HEK293 (cell line): ENCODE results near the gene PDE4D.

Source experiments
- EGR2 ChIP-seq: fragments of 450-650 bp; formaldehyde crosslinking; IDR thresholded peaks from 2 replicates; pipeline ENCODE4 v1.5.1; 2016; ENCODE audit warnings: low read depth, missing biosample characterization, missing genetic modification characterization
- FEZF1 ChIP-seq: fragments of 450-650 bp; formaldehyde crosslinking; IDR thresholded peaks from 2 replicates; pipeline ENCODE4 v1.5.1; 2016; ENCODE audit warnings: missing biosample characterization, missing genetic modification characterization
- KLF1 ChIP-seq: fragments of 450-650 bp; formaldehyde crosslinking; IDR thresholded peaks from 2 replicates; pipeline ENCODE4 v1.5.1; 2016; ENCODE audit warnings: missing biosample characterization, missing genetic modification characterization
- KLF16 ChIP-seq: fragments of 450-650 bp; formaldehyde crosslinking; IDR thresholded peaks from 2 replicates; pipeline ENCODE4 v1.5.1; 2017; ENCODE audit warnings: missing biosample characterization, missing genetic modification characterization
- KLF8 ChIP-seq: fragments of 450-650 bp; formaldehyde crosslinking; IDR thresholded peaks from 2 replicates; pipeline ENCODE4 v1.5.1; 2016; ENCODE audit warnings: missing biosample characterization, missing genetic modification characterization
- MEIS1 ChIP-seq: sonication (generic); formaldehyde crosslinking; IDR thresholded peaks from 2 replicates; pipeline ENCODE4 v1.8.1; 2022; ENCODE audit warnings: missing genetic modification reagents, mild to moderate bottlenecking, borderline replicate concordance
- MZF1 ChIP-seq: fragments of 450-650 bp; formaldehyde crosslinking; IDR thresholded peaks from 2 replicates; pipeline ENCODE4 v1.5.1; 2017; ENCODE audit warnings: missing biosample characterization, missing genetic modification characterization, borderline replicate concordance
- OVOL3 ChIP-seq: fragments of 450-650 bp; formaldehyde crosslinking; IDR thresholded peaks from 2 replicates; pipeline ENCODE4 v1.5.1; 2016; ENCODE audit warnings: missing biosample characterization, missing genetic modification characterization
- SCRT2 ChIP-seq: fragments of 450-650 bp; formaldehyde crosslinking; IDR thresholded peaks from 2 replicates; pipeline ENCODE4 v1.5.1; 2016; ENCODE audit warnings: missing biosample characterization, missing genetic modification characterization
- TCF7L2 ChIP-seq: IDR thresholded peaks from 2 replicates; pipeline ENCODE4 v1.6.1; 2011; ENCODE audit warnings: low read depth, mild to moderate bottlenecking, inconsistent platforms, low read length, moderate library complexity, borderline replicate concordance
- ZFHX2 ChIP-seq: fragments of 450-650 bp; formaldehyde crosslinking; conservative IDR thresholded peaks from 2 replicates; pipeline ENCODE4 v1.5.1; 2016; ENCODE audit warnings: missing biosample characterization, missing genetic modification characterization
- ZFP37 ChIP-seq: fragments of 450-650 bp; formaldehyde crosslinking; IDR thresholded peaks from 2 replicates; pipeline ENCODE4 v1.5.1; 2016; ENCODE audit warnings: missing biosample characterization, missing genetic modification characterization
- ZNF140 ChIP-seq: fragments of 450-650 bp; formaldehyde crosslinking; IDR thresholded peaks from 2 replicates; pipeline ENCODE4 v1.5.1; 2016; ENCODE audit warnings: missing biosample characterization, missing genetic modification characterization
- ZNF18 ChIP-seq: fragments of 450-650 bp; formaldehyde crosslinking; IDR thresholded peaks from 2 replicates; pipeline ENCODE4 v1.5.1; 2016; ENCODE audit warnings: missing biosample characterization, missing genetic modification characterization
- ZNF23 ChIP-seq: fragments of 450-650 bp; formaldehyde crosslinking; IDR thresholded peaks from 2 replicates; pipeline ENCODE4 v1.5.1; 2016; ENCODE audit warnings: missing biosample characterization, missing genetic modification characterization, borderline replicate concordance
- ZNF302 ChIP-seq: fragments of 450-650 bp; formaldehyde crosslinking; IDR thresholded peaks from 2 replicates; pipeline ENCODE4 v1.5.1; 2016; ENCODE audit warnings: missing biosample characterization, missing genetic modification characterization, low read depth
- ZNF341 ChIP-seq: fragments of 450-650 bp; formaldehyde crosslinking; IDR thresholded peaks from 2 replicates; pipeline ENCODE4; 2016; ENCODE audit warnings: low read depth, missing biosample characterization, missing genetic modification characterization
- ZNF433 ChIP-seq: fragments of 450-650 bp; formaldehyde crosslinking; IDR thresholded peaks from 2 replicates; pipeline ENCODE4 v1.5.1; 2016; ENCODE audit warnings: missing biosample characterization, missing genetic modification characterization, low read depth
- ZNF48 ChIP-seq: fragments of 450-650 bp; formaldehyde crosslinking; IDR thresholded peaks from 2 replicates; pipeline ENCODE4 v1.5.1; 2016; ENCODE audit warnings: missing biosample characterization, missing genetic modification characterization
- ZNF521 ChIP-seq: fragments of 450-650 bp; formaldehyde crosslinking; IDR thresholded peaks from 2 replicates; pipeline ENCODE4 v1.5.1; 2017; ENCODE audit warnings: missing biosample characterization, mild to moderate bottlenecking, missing genetic modification characterization
- ZNF560 ChIP-seq: fragments of 450-650 bp; formaldehyde crosslinking; IDR thresholded peaks from 2 replicates; pipeline ENCODE4 v1.5.1; 2017; ENCODE audit warnings: missing biosample characterization, missing genetic modification characterization, borderline replicate concordance
- ZNF658 ChIP-seq: fragments of 450-650 bp; formaldehyde crosslinking; IDR thresholded peaks from 2 replicates; pipeline ENCODE4; 2016; ENCODE audit warnings: missing biosample characterization, missing genetic modification characterization
- ZNF670 ChIP-seq: fragments of 450-650 bp; formaldehyde crosslinking; IDR thresholded peaks from 2 replicates; pipeline ENCODE4 v1.5.1; 2016; ENCODE audit warnings: missing biosample characterization, missing genetic modification characterization, low read depth
- ZNF704 ChIP-seq: fragments of 450-650 bp; formaldehyde crosslinking; IDR thresholded peaks from 2 replicates; pipeline ENCODE4 v1.5.1; 2016; ENCODE audit warnings: missing biosample characterization, missing genetic modification characterization
- ZNF785 ChIP-seq: fragments of 450-650 bp; formaldehyde crosslinking; IDR thresholded peaks from 2 replicates; pipeline ENCODE4 v1.5.1; 2016; ENCODE audit warnings: missing biosample characterization, missing genetic modification characterization
- TF ChIP-seq, protein P1 (sequence below): fragments of 450-650 bp; formaldehyde crosslinking; IDR thresholded peaks from 2 replicates; pipeline ENCODE4 v1.5.1; 2016; ENCODE audit warnings: missing biosample characterization, missing genetic modification characterization
- TF ChIP-seq, protein P2 (sequence below): fragments of 450-650 bp; formaldehyde crosslinking; IDR thresholded peaks from 2 replicates; pipeline ENCODE4 v1.5.1; 2016; ENCODE audit warnings: missing biosample characterization, missing genetic modification characterization
- TF ChIP-seq, protein P3 (sequence below): fragments of 450-650 bp; formaldehyde crosslinking; IDR thresholded peaks from 2 replicates; pipeline ENCODE4 v1.5.1; 2016; ENCODE audit warnings: missing biosample characterization, missing genetic modification characterization

The PDE4D gene

GRCh38 chr5:59126708-59127573 is 766.6 kb downstream of the PDE4D start (continued):
- TF ChIP-seq, protein P1, sequence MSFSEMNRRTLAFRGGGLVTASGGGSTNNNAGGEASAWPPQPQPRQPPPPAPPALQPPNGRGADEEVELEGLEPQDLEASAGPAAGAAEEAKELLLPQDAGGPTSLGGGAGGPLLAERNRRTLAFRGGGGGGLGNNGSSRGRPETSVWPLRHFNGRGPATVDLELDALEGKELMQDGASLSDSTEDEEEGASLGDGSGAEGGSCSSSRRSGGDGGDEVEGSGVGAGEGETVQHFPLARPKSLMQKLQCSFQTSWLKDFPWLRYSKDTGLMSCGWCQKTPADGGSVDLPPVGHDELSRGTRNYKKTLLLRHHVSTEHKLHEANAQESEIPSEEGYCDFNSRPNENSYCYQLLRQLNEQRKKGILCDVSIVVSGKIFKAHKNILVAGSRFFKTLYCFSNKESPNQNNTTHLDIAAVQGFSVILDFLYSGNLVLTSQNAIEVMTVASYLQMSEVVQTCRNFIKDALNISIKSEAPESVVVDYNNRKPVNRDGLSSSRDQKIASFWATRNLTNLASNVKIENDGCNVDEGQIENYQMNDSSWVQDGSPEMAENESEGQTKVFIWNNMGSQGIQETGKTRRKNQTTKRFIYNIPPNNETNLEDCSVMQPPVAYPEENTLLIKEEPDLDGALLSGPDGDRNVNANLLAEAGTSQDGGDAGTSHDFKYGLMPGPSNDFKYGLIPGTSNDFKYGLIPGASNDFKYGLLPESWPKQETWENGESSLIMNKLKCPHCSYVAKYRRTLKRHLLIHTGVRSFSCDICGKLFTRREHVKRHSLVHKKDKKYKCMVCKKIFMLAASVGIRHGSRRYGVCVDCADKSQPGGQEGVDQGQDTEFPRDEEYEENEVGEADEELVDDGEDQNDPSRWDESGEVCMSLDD, result no peak
- TF ChIP-seq ZFP37 (tag by site-specific recombination) (no peak), ZNF433 (tag by site-specific recombination) (no peak), KLF8 (tag by site-specific recombination) (peak; percentile 53; the same call in 1 of the 2 replicates), ZFHX2 (tag by site-specific recombination) (no peak), TCF7L2 (peak; percentile 79), FEZF1 (tag by site-specific recombination) (peak; percentile 70), MEIS1 (CRISPR knock-in tag) (no peak), ZNF658 (no peak), ZNF48 (tag by site-specific recombination) (no peak), ZNF704 (no peak), SCRT2 (tag by site-specific recombination) (no peak), ZNF785 (no peak), ZNF560 (tag by site-specific recombination) (no peak), EGR2 (tag by site-specific recombination) (no peak), ZNF302 (tag by site-specific recombination) (no peak), ZNF670 (tag by site-specific recombination) (no peak), ZNF18 (no peak), KLF1 (no peak), ZNF23 (no peak), OVOL3 (tag by site-specific recombination) (peak; percentile 48; the same call in 1 of the 2 replicates), ZNF341 (tag by site-specific recombination) (no peak), KLF16 (tag by site-specific recombination) (no peak), ZNF140 (tag by site-specific recombination) (no peak), MZF1 (tag by site-specific recombination) (no peak), ZNF521 (no peak)
- TF ChIP-seq, protein P2, sequence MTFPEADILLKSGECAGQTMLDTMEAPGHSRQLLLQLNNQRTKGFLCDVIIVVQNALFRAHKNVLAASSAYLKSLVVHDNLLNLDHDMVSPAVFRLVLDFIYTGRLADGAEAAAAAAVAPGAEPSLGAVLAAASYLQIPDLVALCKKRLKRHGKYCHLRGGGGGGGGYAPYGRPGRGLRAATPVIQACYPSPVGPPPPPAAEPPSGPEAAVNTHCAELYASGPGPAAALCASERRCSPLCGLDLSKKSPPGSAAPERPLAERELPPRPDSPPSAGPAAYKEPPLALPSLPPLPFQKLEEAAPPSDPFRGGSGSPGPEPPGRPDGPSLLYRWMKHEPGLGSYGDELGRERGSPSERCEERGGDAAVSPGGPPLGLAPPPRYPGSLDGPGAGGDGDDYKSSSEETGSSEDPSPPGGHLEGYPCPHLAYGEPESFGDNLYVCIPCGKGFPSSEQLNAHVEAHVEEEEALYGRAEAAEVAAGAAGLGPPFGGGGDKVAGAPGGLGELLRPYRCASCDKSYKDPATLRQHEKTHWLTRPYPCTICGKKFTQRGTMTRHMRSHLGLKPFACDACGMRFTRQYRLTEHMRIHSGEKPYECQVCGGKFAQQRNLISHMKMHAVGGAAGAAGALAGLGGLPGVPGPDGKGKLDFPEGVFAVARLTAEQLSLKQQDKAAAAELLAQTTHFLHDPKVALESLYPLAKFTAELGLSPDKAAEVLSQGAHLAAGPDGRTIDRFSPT, result no peak
- TF ChIP-seq, protein P3, sequence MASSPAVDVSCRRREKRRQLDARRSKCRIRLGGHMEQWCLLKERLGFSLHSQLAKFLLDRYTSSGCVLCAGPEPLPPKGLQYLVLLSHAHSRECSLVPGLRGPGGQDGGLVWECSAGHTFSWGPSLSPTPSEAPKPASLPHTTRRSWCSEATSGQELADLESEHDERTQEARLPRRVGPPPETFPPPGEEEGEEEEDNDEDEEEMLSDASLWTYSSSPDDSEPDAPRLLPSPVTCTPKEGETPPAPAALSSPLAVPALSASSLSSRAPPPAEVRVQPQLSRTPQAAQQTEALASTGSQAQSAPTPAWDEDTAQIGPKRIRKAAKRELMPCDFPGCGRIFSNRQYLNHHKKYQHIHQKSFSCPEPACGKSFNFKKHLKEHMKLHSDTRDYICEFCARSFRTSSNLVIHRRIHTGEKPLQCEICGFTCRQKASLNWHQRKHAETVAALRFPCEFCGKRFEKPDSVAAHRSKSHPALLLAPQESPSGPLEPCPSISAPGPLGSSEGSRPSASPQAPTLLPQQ (tag by site-specific recombination), result no peak
